SK-N-SH (cell line): ENCODE results near the gene SIRT3. TPM values are rescaled to one million over a fixed set of nuclear protein-coding genes. Genes with fewer than 3 reads are reported as not detected.

ENCODE experiments used
- CTCF ChIA-PET: fragments of 300-600, 350-600 bp; formaldehyde crosslinking; extraction: SDS; loops from one replicate; lab custom pipeline; 2021; lab: Yijun Ruan, JAX
- POLR2A ChIA-PET: fragments of 350-600 bp; sonication (Branson Sonifier 250); formaldehyde crosslinking; extraction: SDS; loops from one replicate; lab custom pipeline; 2020; ENCODE audit warnings: antibody characterized with exemption, inconsistent platforms; lab: Yijun Ruan, JAX
- DNase-seq: peaks from one replicate; pipeline ENCODE4 v3.0.0; 2012
- H2AFZ ChIP-seq: fragments of 200-600 bp; sonication (generic); 2 replicates; pipeline ENCODE4 v1.8.1; 2016; ENCODE audit warnings: antibody characterized with exemption, mild to moderate bottlenecking, low read depth
- H3F3A ChIP-seq: fragments of 200-600 bp; sonication (generic); replicated peaks from 2 replicates; pipeline ENCODE3; 2016; ENCODE audit warnings: antibody characterized with exemption, mild to moderate bottlenecking; ENCODE audit not compliant: insufficient read depth
- H3K27ac ChIP-seq, 2 experiments: fragments of 200-500 bp in 1 of 2; fragments of 200-600 bp in 1 of 2; sonication (Bioruptor generic) in 1 of 2; sonication (generic), shearing (Covaris generic) in 1 of 2; 2 replicates each; pipeline versions ENCODE4 v1.5.1 to v1.6.1; 2014 to 2016; ENCODE audit warnings: low read depth in 2 of 2, inconsistent platforms in 1 of 2, low read length in 1 of 2, mild to moderate bottlenecking in 1 of 2, mixed read lengths in 1 of 2
- H3K27me3 ChIP-seq: fragments of 200-600 bp; sonication (generic), shearing (Covaris generic); 2 replicates; pipeline ENCODE4 v1.6.1; 2016; ENCODE audit warnings: mixed run types; ENCODE audit not compliant: insufficient read depth
- H3K36me3 ChIP-seq, 2 experiments: fragments of 200-500 bp in 1 of 2; fragments of 200-600 bp in 1 of 2; sonication (Bioruptor generic) in 1 of 2; sonication (generic) in 1 of 2; replicated peaks in 1 of 2; 2 replicates each; pipeline versions ENCODE3 to v1.5.1; 2014 to 2016; ENCODE audit warnings: low read length in 1 of 2, mild to moderate bottlenecking in 1 of 2; ENCODE audit not compliant: insufficient read depth in 2 of 2, control insufficient read depth in 1 of 2
- H3K4me1 ChIP-seq, 2 experiments: fragments of 200-500 bp in 1 of 2; fragments of 200-600 bp in 1 of 2; sonication (Bioruptor generic) in 1 of 2; sonication (generic), shearing (Covaris generic) in 1 of 2; 2 replicates each; pipeline versions ENCODE4 v1.5.1 to v1.6.1; 2014 to 2016; ENCODE audit warnings: low read depth in 1 of 2, low read length in 1 of 2, mixed run types in 1 of 2; ENCODE audit not compliant: insufficient read depth in 2 of 2, control insufficient read depth in 1 of 2
- H3K4me2 ChIP-seq: fragments of 200-600 bp; sonication (generic), shearing (Covaris generic); 2 replicates; pipeline ENCODE4 v1.6.1; 2017; ENCODE audit warnings: mixed run types
- H3K4me3 ChIP-seq, 2 experiments: fragments of 200-500 bp in 1 of 2; fragments of 200-600 bp in 1 of 2; sonication (Bioruptor generic) in 1 of 2; sonication (generic), shearing (Covaris generic) in 1 of 2; 2 replicates each; pipeline versions ENCODE4 v1.5.1 to v1.8.1; 2014 to 2016; ENCODE audit warnings: low read depth in 2 of 2, inconsistent platforms in 1 of 2, low read length in 1 of 2, mild to moderate bottlenecking in 1 of 2, mixed read lengths in 1 of 2, moderate library complexity in 1 of 2
- H3K79me2 ChIP-seq: fragments of 200-600 bp; sonication (generic); 2 replicates; pipeline ENCODE4 v1.8.1; 2017; ENCODE audit warnings: mild to moderate bottlenecking; ENCODE audit not compliant: insufficient read depth
- H3K9ac ChIP-seq: fragments of 200-600 bp; sonication (generic); 2 replicates; pipeline ENCODE4 v1.6.1; 2017; ENCODE audit warnings: mixed run types
- H3K9me2 ChIP-seq: fragments of 200-600 bp; sonication (generic); 2 replicates; pipeline ENCODE4 v1.6.1; 2017; ENCODE audit warnings: mixed run types
- H3K9me3 ChIP-seq: fragments of 200-600 bp; sonication (generic); 2 replicates; pipeline ENCODE4 v1.6.1; 2017; ENCODE audit warnings: mixed run types, mild to moderate bottlenecking, moderate library complexity
- H4K20me1 ChIP-seq: fragments of 200-600 bp; sonication (generic); 2 replicates; pipeline ENCODE4 v1.6.1; 2017; ENCODE audit warnings: mild to moderate bottlenecking, mixed run types; ENCODE audit not compliant: insufficient read depth
- FOXJ3 ChIP-seq: sonication (generic); formaldehyde crosslinking; IDR thresholded peaks from 2 replicates; pipeline ENCODE4 v1.5.1; 2020; ENCODE audit warnings: mild to moderate bottlenecking, missing genetic modification reagents
- GABPA ChIP-seq: IDR thresholded peaks from 2 replicates; pipeline ENCODE4 v1.4.0; 2012; ENCODE audit warnings: low read depth, mild to moderate bottlenecking
- MEF2A ChIP-seq: IDR thresholded peaks from 2 replicates; pipeline ENCODE4 v1.4.0; 2012; ENCODE audit warnings: low read depth, borderline replicate concordance
- NRF1 ChIP-seq: IDR thresholded peaks from 2 replicates; pipeline ENCODE4 v1.6.1; 2012; ENCODE audit warnings: low read depth, mild to moderate bottlenecking, low read length
- RAD21 ChIP-seq: IDR thresholded peaks from 2 replicates; pipeline ENCODE4 v1.6.1; 2012; ENCODE audit warnings: mild to moderate bottlenecking, low read length
- RCOR1 ChIP-seq: fragments of 150-350 bp; IDR thresholded peaks from 2 replicates; pipeline ENCODE4 v1.6.1; 2017; ENCODE audit warnings: antibody characterized with exemption, low read length
- RXRA ChIP-seq: IDR thresholded peaks from 2 replicates; pipeline ENCODE4 v1.4.0; 2012; ENCODE audit warnings: low read depth, mild to moderate bottlenecking, borderline replicate concordance
- SMC3 ChIP-seq: IDR thresholded peaks from 2 replicates; pipeline ENCODE4 v1.6.1; 2012; ENCODE audit warnings: low read depth, low read length, improper control_type of control experiment
- TEAD4 ChIP-seq: IDR thresholded peaks from 2 replicates; pipeline ENCODE4 v1.4.0; 2012; ENCODE audit warnings: mild to moderate bottlenecking, borderline replicate concordance; ENCODE audit not compliant: insufficient read depth
- WGBS: methylation state at CpG from one replicate; pipeline ENCODE4 v1.1.6; 2017; ENCODE audit warnings: low lambda C conversion rate; 5-methylcytosine and 5-hydroxymethylcytosine counted together
- polyA plus RNA-seq, 3 experiments: library from polyadenylated mRNA; depleted of rRNA; stranded (reverse); fragments of >200 nt; gene quantifications; 2 replicates each; pipeline ENCODE4 v1.2.3, GENCODE V29; 2012
- TF ChIP-seq, protein P1 (sequence below): IDR thresholded peaks from 2 replicates; pipeline ENCODE4 v1.4.0; 2012; ENCODE audit warnings: low read depth
- TF ChIP-seq, protein P2 (sequence below): fragments of 150-350 bp; IDR thresholded peaks from 2 replicates; pipeline ENCODE4 v1.6.1; 2017; ENCODE audit warnings: antibody characterized with exemption, low read length, low read depth, borderline replicate concordance
- TF ChIP-seq, protein P3 (sequence below): IDR thresholded peaks from 2 replicates; pipeline ENCODE4 v1.6.1; 2012; ENCODE audit warnings: mild to moderate bottlenecking, low read depth, low read length, moderate library complexity
- TF ChIP-seq, protein P4 (sequence below): fragments of 150-350 bp; IDR thresholded peaks from 2 replicates; pipeline ENCODE4 v1.6.1; 2016; ENCODE audit warnings: mild to moderate bottlenecking, low read depth, low read length
- TF ChIP-seq, protein P5 (sequence below): IDR thresholded peaks from 2 replicates; pipeline ENCODE4 v1.4.0; 2012; ENCODE audit warnings: low read depth, borderline replicate concordance

The SIRT3 gene
- polyA plus RNA-seq, 1 of the 3 experiments (the other 2 are of a cell fraction) = 34.4 TPM

DNA sequence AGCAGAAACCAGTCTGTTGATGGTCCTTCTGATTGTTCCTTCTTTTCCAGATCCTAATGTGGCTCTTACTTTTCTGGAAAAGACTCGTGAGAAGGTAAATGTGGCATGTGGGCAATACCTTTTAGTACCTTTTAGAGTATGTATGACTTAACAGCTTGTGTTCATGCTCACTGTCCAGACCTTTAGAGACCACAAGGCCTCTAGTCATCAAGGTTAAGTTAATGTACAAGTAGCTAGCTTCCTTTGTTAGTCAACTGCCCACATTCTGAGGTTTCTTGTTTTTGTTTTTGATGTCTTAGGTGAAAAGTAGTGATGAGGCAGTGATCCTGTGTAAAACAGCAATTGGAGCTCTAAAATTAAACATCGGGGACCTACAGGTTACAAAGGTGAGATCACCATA lies 8.2 kb upstream of the SIRT3 start:
- Histone ChIP-seq H3K79me2 (peaks cover 40% of the 10 kb centered on the region), H3K36me3 (peaks cover 74 to 75% of the 10 kb centered on the region in 2 experiments), H4K20me1 (peaks cover 7% of the 10 kb centered on the region), H3K27me3 (no peaks in the 10 kb centered on the region), H3K27ac (no peak overlapping the region), H3K9me2 (no peaks in the 10 kb centered on the region), H3K9ac (no peak overlapping the region), H3K4me3 (no peak overlapping the region), H3F3A (peaks cover 12% of the 10 kb centered on the region), H3K4me2 (no peak overlapping the region), H3K9me3 (no peaks in the 10 kb centered on the region), H2AFZ (no peak overlapping the region), H3K4me1 (no peaks in the 10 kb centered on the region)
- TF ChIP-seq TEAD4 = no peak
- TF ChIP-seq GABPA = no peak
- TF ChIP-seq NRF1 = no peak
- TF ChIP-seq, protein P1, sequence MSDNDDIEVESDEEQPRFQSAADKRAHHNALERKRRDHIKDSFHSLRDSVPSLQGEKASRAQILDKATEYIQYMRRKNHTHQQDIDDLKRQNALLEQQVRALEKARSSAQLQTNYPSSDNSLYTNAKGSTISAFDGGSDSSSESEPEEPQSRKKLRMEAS = no peak
- TF ChIP-seq, protein P2, sequence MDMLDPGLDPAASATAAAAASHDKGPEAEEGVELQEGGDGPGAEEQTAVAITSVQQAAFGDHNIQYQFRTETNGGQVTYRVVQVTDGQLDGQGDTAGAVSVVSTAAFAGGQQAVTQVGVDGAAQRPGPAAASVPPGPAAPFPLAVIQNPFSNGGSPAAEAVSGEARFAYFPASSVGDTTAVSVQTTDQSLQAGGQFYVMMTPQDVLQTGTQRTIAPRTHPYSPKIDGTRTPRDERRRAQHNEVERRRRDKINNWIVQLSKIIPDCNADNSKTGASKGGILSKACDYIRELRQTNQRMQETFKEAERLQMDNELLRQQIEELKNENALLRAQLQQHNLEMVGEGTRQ = no peak
- no peak for TF ChIP-seq FOXJ3 (CRISPR knock-in tag)
- TF ChIP-seq, protein P3, sequence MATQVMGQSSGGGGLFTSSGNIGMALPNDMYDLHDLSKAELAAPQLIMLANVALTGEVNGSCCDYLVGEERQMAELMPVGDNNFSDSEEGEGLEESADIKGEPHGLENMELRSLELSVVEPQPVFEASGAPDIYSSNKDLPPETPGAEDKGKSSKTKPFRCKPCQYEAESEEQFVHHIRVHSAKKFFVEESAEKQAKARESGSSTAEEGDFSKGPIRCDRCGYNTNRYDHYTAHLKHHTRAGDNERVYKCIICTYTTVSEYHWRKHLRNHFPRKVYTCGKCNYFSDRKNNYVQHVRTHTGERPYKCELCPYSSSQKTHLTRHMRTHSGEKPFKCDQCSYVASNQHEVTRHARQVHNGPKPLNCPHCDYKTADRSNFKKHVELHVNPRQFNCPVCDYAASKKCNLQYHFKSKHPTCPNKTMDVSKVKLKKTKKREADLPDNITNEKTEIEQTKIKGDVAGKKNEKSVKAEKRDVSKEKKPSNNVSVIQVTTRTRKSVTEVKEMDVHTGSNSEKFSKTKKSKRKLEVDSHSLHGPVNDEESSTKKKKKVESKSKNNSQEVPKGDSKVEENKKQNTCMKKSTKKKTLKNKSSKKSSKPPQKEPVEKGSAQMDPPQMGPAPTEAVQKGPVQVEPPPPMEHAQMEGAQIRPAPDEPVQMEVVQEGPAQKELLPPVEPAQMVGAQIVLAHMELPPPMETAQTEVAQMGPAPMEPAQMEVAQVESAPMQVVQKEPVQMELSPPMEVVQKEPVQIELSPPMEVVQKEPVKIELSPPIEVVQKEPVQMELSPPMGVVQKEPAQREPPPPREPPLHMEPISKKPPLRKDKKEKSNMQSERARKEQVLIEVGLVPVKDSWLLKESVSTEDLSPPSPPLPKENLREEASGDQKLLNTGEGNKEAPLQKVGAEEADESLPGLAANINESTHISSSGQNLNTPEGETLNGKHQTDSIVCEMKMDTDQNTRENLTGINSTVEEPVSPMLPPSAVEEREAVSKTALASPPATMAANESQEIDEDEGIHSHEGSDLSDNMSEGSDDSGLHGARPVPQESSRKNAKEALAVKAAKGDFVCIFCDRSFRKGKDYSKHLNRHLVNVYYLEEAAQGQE = no peak
- TF ChIP-seq, protein P4, sequence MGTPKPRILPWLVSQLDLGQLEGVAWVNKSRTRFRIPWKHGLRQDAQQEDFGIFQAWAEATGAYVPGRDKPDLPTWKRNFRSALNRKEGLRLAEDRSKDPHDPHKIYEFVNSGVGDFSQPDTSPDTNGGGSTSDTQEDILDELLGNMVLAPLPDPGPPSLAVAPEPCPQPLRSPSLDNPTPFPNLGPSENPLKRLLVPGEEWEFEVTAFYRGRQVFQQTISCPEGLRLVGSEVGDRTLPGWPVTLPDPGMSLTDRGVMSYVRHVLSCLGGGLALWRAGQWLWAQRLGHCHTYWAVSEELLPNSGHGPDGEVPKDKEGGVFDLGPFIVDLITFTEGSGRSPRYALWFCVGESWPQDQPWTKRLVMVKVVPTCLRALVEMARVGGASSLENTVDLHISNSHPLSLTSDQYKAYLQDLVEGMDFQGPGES = no peak
- TF ChIP-seq, protein P5, sequence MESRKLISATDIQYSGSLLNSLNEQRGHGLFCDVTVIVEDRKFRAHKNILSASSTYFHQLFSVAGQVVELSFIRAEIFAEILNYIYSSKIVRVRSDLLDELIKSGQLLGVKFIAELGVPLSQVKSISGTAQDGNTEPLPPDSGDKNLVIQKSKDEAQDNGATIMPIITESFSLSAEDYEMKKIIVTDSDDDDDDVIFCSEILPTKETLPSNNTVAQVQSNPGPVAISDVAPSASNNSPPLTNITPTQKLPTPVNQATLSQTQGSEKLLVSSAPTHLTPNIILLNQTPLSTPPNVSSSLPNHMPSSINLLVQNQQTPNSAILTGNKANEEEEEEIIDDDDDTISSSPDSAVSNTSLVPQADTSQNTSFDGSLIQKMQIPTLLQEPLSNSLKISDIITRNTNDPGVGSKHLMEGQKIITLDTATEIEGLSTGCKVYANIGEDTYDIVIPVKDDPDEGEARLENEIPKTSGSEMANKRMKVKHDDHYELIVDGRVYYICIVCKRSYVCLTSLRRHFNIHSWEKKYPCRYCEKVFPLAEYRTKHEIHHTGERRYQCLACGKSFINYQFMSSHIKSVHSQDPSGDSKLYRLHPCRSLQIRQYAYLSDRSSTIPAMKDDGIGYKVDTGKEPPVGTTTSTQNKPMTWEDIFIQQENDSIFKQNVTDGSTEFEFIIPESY = no peak
- no peak for TF ChIP-seq RCOR1
- TF ChIP-seq MEF2A = no peak
- TF ChIP-seq RAD21 = no peak
- TF ChIP-seq SMC3 = no peak
- no peak for TF ChIP-seq RXRA
- ChIA-PET CTCF (interaction anchor here (0.9 to 1.5 kb wide), 4 partner anchors 11 to 205 kb away, joined by 3 to 4 read pairs (median 3); partner anchors contain the start of gene PTDSS2), POLR2A (no interaction called here)
- WGBS = 98% methylated on average over 2 of the region's 2 CpGs
- no peak for DNase-seq
